ENCODE results near the gene CEP170B. TPM values are rescaled to one million over a fixed set of nuclear protein-coding genes. Genes with fewer than 3 reads are reported as not detected.

The CEP170B gene
- total RNA-seq, 1 experiment from 2014 or later = 13.6 TPM

Other genes starting within 250 kb of the CEP170B start
- 15.5 and 31.4 TPM in 2 replicates for gene INF2, start 175.7 kb upstream of the CEP170B start, total RNA-seq (2014; rRNA removed; shearing (Covaris generic); ENCODE audit: low replicate concordance)
- 4.0 and 4.2 TPM in 2 replicates for gene ADSS1, start 141.0 kb upstream of the CEP170B start, total RNA-seq (2014; rRNA removed; shearing (Covaris generic); ENCODE audit: low replicate concordance)
- 166 and 169 TPM in 2 replicates for gene SIVA1, start 112.1 kb upstream of the CEP170B start, total RNA-seq (2014; rRNA removed; shearing (Covaris generic); ENCODE audit: low replicate concordance)
- gene AKT1, start 69.5 kb upstream of the CEP170B start, total RNA-seq (2014; rRNA removed; shearing (Covaris generic); ENCODE audit: low replicate concordance) = 118 and 140 TPM in 2 replicates
- 2.5 and 3.9 TPM in 2 replicates for gene ZBTB42, start 64.2 kb upstream of the CEP170B start, total RNA-seq (2014; rRNA removed; shearing (Covaris generic); ENCODE audit: low replicate concordance)
- gene PLD4, start 59.6 kb downstream of the CEP170B start, total RNA-seq (2014; rRNA removed; shearing (Covaris generic); ENCODE audit: low replicate concordance) = not detected in 2 replicates
- 26.9 and 31.3 TPM in 2 replicates for gene AHNAK2, start 113.1 kb downstream of the CEP170B start, total RNA-seq (2014; rRNA removed; shearing (Covaris generic); ENCODE audit: low replicate concordance)
- 7.2 and 10.8 TPM in 2 replicates for gene CLBA1, start 120.5 kb downstream of the CEP170B start, total RNA-seq (2014; rRNA removed; shearing (Covaris generic); ENCODE audit: low replicate concordance)
- gene CDCA4, start 155.8 kb downstream of the CEP170B start, total RNA-seq (2014; rRNA removed; shearing (Covaris generic); ENCODE audit: low replicate concordance) = 30.3 and 49.7 TPM in 2 replicates
- gene GPR132, start 200.2 kb downstream of the CEP170B start, total RNA-seq (2014; rRNA removed; shearing (Covaris generic); ENCODE audit: low replicate concordance) = not detected in 2 replicates

Measured in MG63 (cell line).